BJ (cell line): ENCODE measurements around the gene COG5. TPM values are rescaled to one million over a fixed set of nuclear protein-coding genes. Genes with fewer than 3 reads are reported as not detected.

Source experiments
- CTCF ChIA-PET: fragments of 350-600 bp; formaldehyde crosslinking; extraction: SDS; loops from one replicate; lab custom pipeline; 2021; ENCODE audit warnings: antibody characterized with exemption, inconsistent platforms; lab: Yijun Ruan, JAX
- POLR2A ChIA-PET: fragments of 300-600 bp; sonication (Branson Sonifier 250); formaldehyde crosslinking; extraction: SDS; loops from one replicate; lab custom pipeline; 2021; ENCODE audit warnings: antibody characterized with exemption; lab: Charles Lee
- DNase-seq: peaks from one replicate; pipeline ENCODE4 v3.0.0-alpha.2; 2011; ENCODE audit warnings: low read depth
- H3K27me3 ChIP-seq: 2 replicates; pipeline ENCODE4 v1.6.0; 2011; ENCODE audit warnings: low read length; ENCODE audit not compliant: control insufficient read depth, insufficient read depth
- H3K36me3 ChIP-seq: 2 replicates; pipeline ENCODE4 v1.5.1; 2011; ENCODE audit warnings: low read length; ENCODE audit not compliant: control insufficient read depth, insufficient read depth
- H3K4me3 ChIP-seq: 2 replicates; pipeline ENCODE4 v1.5.1; 2011; ENCODE audit warnings: low read depth, mild to moderate bottlenecking, control low read depth, low read length
- CTCF ChIP-seq: IDR thresholded peaks from 2 replicates; pipeline ENCODE4 v1.5.1; 2011; ENCODE audit warnings: low read depth, mild to moderate bottlenecking, control low read depth, inconsistent platforms, low read length, moderate library complexity; ENCODE audit not compliant: insufficient read depth
- polyA plus RNA-seq: library from polyadenylated mRNA; depleted of rRNA; stranded (reverse); fragments of >200 nt; gene quantifications from 2 replicates; pipeline ENCODE4 v1.2.3, GENCODE V29; 2011

The COG5 gene
- polyA plus RNA-seq, 1 experiment, result 20.5 TPM

- ChIA-PET POLR2A (no interaction called here), CTCF (no interaction called here)
- no peak for TF ChIP-seq CTCF
- no peaks in the 10 kb centered on the region for H3K36me3 ChIP-seq
- H3K4me3 ChIP-seq, result no peak overlapping the region
- no peak for DNase-seq
- no peaks in the 10 kb centered on the region for H3K27me3 ChIP-seq
These were observed 250.4 kb downstream of the COG5 start for GRCh38 chr7:107313355-107313754.

DNA sequence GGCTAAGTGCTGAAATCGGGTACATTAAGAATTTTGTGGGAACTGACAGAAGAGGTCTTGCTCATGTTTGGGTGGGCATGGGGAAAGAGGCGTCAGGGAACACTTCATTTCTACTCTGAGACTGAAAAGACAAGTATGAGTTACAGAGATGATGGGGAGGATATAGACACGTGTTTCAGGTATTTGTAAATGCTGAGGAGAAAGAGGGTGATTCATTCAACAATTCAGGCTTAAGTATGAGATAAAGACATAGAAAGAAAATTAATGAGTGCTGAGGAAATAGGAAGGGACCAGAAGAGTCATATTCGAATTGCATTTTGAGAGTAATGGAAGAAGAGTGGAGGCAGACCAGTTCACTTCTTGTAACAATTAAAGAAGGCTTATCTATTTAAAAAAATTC lies 251.3 kb downstream of the COG5 start:
- CTCF ChIA-PET, result no interaction called here
- TF ChIP-seq CTCF, result no peak
- H3K36me3 ChIP-seq, result no peaks in the 10 kb centered on the region
- H3K27me3 ChIP-seq, result no peaks in the 10 kb centered on the region
- POLR2A ChIA-PET, result no interaction called here
- no peak for DNase-seq
- H3K4me3 ChIP-seq, result no peak overlapping the region

DNA sequence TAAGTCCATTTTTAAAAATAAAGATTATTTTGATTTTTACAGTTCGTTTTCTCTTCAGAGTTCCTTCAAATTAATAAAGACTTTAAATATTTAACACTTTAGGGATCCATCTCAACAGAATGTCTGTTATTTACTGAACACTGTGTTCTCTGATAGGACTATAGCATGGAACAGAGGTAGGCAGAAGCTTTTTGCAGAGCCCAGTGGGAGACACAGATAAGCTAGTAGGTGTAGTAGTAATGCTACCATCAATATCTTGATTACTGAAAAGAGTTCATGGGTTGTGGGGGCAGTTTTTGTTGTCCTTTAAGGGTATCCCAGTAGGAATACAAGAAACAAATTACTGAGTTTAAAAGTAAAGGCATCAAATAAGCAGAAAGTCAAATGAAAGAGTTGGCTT lies 254.4 kb downstream of the COG5 start:
- no peak overlapping the region for H3K4me3 ChIP-seq
- ChIA-PET CTCF (interaction anchor here (1.2 kb wide), 1 partner anchor 51 kb away, joined by 3 read pairs; no protein-coding TSS in a partner anchor), POLR2A (no interaction called here)
- no peaks in the 10 kb centered on the region for H3K27me3 ChIP-seq
- no peak for TF ChIP-seq CTCF
- no peaks in the 10 kb centered on the region for H3K36me3 ChIP-seq
- no peak for DNase-seq

DNA sequence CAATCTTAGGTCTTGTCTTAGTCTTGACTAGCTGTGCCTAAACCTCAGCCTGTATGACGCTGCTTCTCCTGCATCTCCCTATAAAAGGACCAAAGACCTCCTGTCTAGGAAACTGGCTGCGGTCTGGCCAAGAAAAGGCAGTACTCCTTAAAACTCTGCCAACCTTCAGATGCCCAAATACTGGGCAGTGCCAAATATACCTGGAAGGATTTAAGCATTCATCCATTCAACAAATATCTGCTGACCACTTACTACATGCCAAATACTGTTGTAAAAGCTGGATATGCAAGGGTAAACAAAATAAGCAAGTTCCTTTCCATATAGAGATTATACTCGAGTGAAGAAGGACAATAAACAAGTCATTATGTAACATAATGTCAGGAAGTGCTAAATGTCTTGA lies 259.1 kb downstream of the COG5 start:
- no peak for DNase-seq
- ChIA-PET CTCF (no interaction called here), POLR2A (no interaction called here)
- TF ChIP-seq CTCF, result no peak
- Histone ChIP-seq H3K4me3 (no peak overlapping the region), H3K36me3 (no peaks in the 10 kb centered on the region), H3K27me3 (no peaks in the 10 kb centered on the region)

DNA sequence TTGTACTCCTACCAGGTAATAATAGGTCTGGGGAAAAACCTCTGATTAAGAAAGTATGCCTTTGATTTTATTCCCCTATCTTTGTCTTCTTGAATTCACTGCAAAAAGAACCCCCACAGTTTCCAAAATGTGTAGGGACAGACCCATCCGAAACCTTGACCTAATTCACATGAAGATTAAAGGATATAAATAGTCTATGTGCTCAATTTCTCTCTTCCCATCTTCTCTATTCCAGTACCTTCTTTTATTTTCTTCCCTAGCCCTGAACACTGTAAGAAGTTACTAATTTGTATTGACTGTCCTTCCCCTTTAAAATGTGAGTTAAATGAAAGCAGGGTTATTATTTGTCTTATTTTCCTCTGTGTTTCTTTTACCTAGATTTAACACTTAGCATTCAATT lies 259.7 kb downstream of the COG5 start:
- TF ChIP-seq CTCF, result no peak
- H3K4me3 ChIP-seq, result no peak overlapping the region
- POLR2A ChIA-PET, result no interaction called here
- CTCF ChIA-PET, result no interaction called here
- H3K27me3 ChIP-seq, result no peaks in the 10 kb centered on the region
- no peak for DNase-seq
- no peaks in the 10 kb centered on the region for H3K36me3 ChIP-seq
